IPS DF 4.7 (cell line): ENCODE measurements around the gene HIGD1A.

Experiments used
- DNase-seq: peaks from one replicate; pipeline ENCODE4 v3.0.0-alpha.2; 2013; ENCODE audit warnings: low spot score; ENCODE audit errors: extremely low read depth

HIGD1A gene

DNA sequence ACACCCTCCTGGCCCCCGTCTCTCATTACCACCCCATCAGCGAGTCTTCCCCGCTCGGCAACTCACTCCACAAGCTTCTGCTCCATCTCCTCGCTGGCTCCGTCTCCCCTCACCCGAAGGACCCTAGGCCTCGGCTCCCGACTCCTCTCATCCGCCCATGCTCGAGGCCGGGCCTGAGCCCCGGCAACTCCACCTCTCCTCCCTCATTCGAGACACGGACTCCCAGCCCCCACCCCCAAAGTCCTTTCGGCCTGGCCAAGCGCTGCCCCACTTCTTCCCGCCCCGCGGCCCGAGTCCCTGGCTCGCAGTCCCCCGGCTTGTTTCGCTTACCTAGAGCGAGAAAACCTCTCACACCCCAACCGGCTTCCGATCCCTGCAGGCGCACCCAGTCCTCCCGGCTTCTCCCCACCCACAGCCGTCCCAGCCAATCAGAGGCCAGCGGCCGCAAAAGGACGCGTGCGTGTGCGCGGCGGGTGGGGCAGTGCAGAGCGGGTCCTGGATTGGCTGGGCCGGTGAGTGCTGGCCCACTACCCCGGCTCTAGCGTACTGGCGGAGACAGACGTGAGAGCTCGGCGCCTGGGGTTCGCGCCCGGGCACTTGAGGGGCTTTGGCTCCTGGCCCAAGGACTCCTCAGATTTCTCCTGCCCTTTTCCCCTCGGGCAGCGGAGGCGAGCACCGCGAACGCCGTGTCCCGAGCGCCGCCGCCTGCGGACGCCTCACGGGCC lies at the start of gene HIGD1A:
Gene HIGD1A, minus strand, starts transcription at position 385 of the 725 bp plus-strand sequence. CDS start 10,237 bp downstream, outside the sequence.
- peak; percentile 75 for DNase-seq

GRCh38 chr3:42853739-42854302 lies 49.5 kb upstream of the HIGD1A start:
- DNase-seq: no peak

GRCh38 chr3:42853056-42853455 lies 48.8 kb upstream of the HIGD1A start:
- DNase-seq: no peak

DNA sequence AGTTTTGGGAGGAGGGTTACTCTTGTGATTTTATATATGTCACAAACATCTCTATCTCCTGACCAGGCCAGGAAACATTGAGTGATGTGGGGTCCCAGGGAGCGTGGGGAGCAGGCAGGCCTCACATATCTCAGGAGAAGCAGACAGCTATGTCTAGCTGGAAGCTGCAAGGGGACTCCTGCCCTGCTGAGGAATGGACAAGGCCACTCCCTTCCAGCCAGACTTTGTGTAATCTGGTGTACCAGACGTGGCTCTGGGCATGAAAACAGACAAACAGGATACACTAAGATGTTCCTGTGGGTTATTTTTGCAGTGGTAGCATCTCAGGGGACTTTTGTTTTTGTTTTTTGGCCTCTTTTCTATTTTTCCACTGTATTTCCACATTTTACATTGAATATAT lies 48.2 kb upstream of the HIGD1A start:
- DNase-seq: no peak

- no peak for DNase-seq
Observed at GRCh38 chr3:42851228-42851834, 47.0 kb upstream of the HIGD1A start.

DNA sequence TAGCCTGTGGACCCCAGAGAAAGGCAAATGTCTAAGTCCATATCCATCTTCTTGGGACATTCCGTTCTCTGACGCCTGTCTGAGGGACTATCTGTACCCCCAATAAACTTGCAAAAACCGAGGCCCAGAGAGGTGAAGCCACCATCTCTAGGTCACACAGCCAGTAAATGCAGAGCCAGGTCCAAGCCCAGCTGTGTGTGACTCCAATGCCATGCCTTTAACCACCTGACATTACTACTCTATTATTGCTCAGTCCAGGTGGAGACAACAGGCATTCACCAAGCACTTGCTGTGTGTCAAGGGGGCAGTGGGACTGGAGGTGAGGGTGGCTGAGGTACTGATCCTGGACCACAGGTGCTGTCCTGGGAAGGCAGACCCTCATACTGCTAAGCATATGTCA lies 46.0 kb upstream of the HIGD1A start:
- no peak for DNase-seq

- DNase-seq: no peak
Observed at GRCh38 chr3:42849017-42849416, 44.7 kb upstream of the HIGD1A start.

- DNase-seq: no peak
Observed at GRCh38 chr3:42847731-42848130, 43.4 kb upstream of the HIGD1A start.

- no peak for DNase-seq
Observed at GRCh38 chr3:42846685-42847522, 42.6 kb upstream of the HIGD1A start.

GRCh38 chr3:42844815-42845214 lies 40.5 kb upstream of the HIGD1A start:
- no peak for DNase-seq

- no peak for DNase-seq
Observed at GRCh38 chr3:42844412-42844713, 40.1 kb upstream of the HIGD1A start.

- DNase-seq: no peak
Observed at GRCh38 chr3:42843713-42844411, 39.6 kb upstream of the HIGD1A start.

DNA sequence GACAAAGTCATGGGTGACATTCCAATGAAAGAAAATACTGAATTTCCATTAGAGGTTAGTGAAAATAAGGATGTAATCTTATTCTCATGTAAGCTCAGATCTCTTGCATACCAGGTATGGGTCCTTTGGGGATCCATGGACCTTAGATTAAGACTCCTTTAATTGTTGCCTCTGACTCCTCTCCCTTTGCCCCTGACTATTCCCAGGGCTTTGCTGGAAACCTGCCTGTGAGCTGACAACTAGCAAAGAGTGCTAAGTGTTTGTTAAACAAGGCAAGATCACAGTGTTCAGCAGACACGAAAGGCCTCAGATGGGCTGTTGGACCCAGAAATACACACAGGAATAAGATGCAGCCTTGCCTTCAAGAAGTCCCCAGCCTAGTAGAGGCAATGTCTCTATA lies 37.0 kb upstream of the HIGD1A start:
- no peak for DNase-seq

- no peak for DNase-seq
Observed at GRCh38 chr3:42839616-42840015, 35.3 kb upstream of the HIGD1A start.

DNA sequence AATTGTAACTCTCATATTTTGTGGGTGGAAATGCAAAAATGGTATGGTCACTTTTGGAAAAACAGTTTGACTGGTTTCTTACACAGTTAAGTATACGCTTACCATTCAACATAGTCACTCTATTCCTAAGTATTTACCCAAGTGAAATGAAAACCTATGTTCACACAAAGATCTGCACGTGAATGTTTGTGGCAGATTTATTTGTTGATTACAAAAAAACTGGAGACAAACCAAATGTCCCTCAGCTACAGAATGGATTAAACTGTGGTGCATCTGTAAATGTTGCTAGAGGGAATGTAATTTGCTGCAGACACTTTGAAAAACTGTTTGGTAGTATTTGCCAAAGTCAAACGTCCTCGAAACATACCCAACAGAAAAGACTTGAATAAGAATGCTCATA lies 34.3 kb upstream of the HIGD1A start:
- DNase-seq: no peak

DNA sequence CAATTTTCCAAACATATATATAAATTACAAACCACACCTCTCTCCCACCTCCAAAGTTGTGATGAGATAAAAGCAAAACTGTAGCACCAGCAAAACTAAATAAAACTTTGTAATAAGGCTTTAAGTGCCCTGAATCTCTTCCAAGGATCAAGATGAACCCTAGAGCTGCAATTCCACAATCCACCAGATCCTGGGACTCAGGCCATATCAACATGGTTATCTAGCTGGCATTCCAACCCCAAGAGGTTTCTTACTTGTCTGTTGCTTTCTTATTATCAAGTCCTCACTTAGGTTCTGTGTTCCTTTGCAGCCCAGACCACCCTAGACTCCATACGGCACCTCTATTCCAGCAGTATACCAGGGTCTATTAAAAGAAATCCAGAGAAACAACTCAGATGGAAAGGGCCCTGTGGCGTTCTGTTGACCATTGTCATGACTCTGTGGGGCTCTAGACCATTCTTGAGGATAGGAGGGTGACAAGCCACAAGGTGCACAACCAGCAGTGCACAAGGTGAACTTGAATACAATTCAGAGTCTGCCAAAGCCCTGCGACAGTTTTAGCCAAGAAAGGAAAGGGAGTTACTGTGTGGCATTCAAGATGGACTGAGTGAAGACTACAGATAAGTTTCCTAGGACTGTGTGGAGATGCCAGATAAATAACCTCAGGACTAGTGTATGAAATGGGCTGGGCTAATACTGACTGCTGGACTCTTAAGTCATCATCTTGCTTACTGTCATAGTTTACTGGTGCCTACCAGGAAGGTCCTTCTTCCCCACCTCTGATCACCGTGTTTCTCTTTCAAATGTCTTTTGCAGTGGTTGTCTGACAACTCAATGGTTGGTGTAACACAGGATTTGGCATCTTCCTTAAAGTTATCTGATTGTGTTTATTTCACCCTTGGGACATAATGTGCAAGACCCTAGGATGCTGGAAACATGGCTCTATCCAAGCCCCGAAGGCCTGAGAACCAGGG lies 32.1 kb upstream of the HIGD1A start:
- no peak for DNase-seq

DNA sequence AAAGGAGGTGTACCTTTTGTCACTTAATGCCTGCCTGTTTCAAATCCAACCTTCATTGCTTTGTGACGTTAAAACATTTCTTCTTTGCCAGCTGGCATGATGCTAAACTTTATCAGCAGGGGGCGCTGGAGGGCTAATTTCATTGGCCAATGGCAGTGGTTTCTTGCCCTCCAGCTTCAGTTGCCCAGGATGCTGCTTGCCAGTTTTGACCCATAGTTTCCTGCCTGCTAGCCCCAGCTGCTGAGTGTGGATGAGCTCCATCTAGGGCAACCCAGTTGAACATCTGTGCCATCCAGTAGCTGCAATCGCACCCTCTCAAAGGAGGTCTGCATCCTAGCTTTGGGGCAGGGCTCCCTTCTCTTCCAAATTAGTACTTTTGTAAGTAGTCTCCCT lies 27.0 kb upstream of the HIGD1A start:
- peak; percentile 53 for DNase-seq

GRCh38 chr3:42830437-42831320 lies 26.4 kb upstream of the HIGD1A start:
- DNase-seq: peak; percentile 62
